K562 (cell line): ENCODE measurements around the gene PI4KA. TPM values are rescaled to one million over a fixed set of nuclear protein-coding genes. Genes with fewer than 3 reads are reported as not detected.

Source experiments
- AFF1 ChIP-seq, 2 experiments: fragments of 450-650 bp; IDR thresholded peaks; 2 replicates each; pipeline ENCODE4 v1.6.1; 2018; ENCODE audit warnings: mild to moderate bottlenecking in 2 of 2, low read depth in 1 of 2; ENCODE audit not compliant: partially characterized antibody in 2 of 2
- CBX1 ChIP-seq: sonication (generic); IDR thresholded peaks from 2 replicates; pipeline ENCODE4 v1.6.1; 2016; ENCODE audit warnings: antibody characterized with exemption, low read depth, mild to moderate bottlenecking
- DNMT1 ChIP-seq: fragments of 450-650 bp; IDR thresholded peaks from 2 replicates; pipeline ENCODE4 v1.6.1; 2016; ENCODE audit warnings: antibody characterized with exemption, mild to moderate bottlenecking
- E2F6 ChIP-seq, 2 experiments: IDR thresholded peaks; 2 replicates each; pipeline ENCODE4 v1.6.1; 2011; ENCODE audit warnings: borderline replicate concordance in 1 of 2, control low read depth in 1 of 2, low read depth in 1 of 2, low read length in 1 of 2, mild to moderate bottlenecking in 1 of 2, mixed read lengths in 1 of 2, moderate library complexity in 1 of 2; ENCODE audit not compliant: insufficient read depth in 1 of 2, insufficient read length in 1 of 2, poor library complexity in 1 of 2, severe bottlenecking in 1 of 2; ENCODE audit errors: extremely low read depth in 1 of 2
- ETS2 ChIP-seq: IDR thresholded peaks from 2 replicates; pipeline ENCODE4 v1.6.1; 2016; ENCODE audit warnings: borderline replicate concordance, missing genetic modification characterization, mild to moderate bottlenecking, moderate library complexity, missing compliant biosample characterization; ENCODE audit not compliant: poor library complexity, severe bottlenecking
- EZH2 ChIP-seq: IDR thresholded peaks from 2 replicates; pipeline ENCODE4 v1.6.1; 2012; ENCODE audit warnings: low read depth, mild to moderate bottlenecking, inconsistent platforms, low read length, borderline replicate concordance
- HMGN3 ChIP-seq: IDR thresholded peaks from 2 replicates; pipeline ENCODE4 v1.6.1; 2011; ENCODE audit warnings: borderline replicate concordance, low read depth, mild to moderate bottlenecking, mixed read lengths, low read length; ENCODE audit not compliant: insufficient read length; ENCODE audit errors: extremely low read depth
- JUN ChIP-seq, 2 experiments: sonication (generic) in 1 of 2; formaldehyde crosslinking in 1 of 2; IDR thresholded peaks; 2 replicates each; pipeline versions ENCODE4 v1.6.1 to v1.8.0; 2012 to 2022; ENCODE audit warnings: borderline replicate concordance in 2 of 2, mild to moderate bottlenecking in 2 of 2, improper control_type of control experiment in 1 of 2, low read depth in 1 of 2, low read length in 1 of 2, missing genetic modification reagents in 1 of 2
- KDM2B ChIP-seq: fragments of 250-450 bp; sonication (Bioruptor Pico); IDR thresholded peaks from 2 replicates; pipeline ENCODE4 v1.8.0; 2021; ENCODE audit warnings: mild to moderate bottlenecking, moderate library complexity
- LEF1 ChIP-seq: fragments of 450-650 bp; IDR thresholded peaks from 2 replicates; pipeline ENCODE4 v1.6.1; 2016; ENCODE audit warnings: mild to moderate bottlenecking
- MEIS2 ChIP-seq: fragments of 450-650 bp; IDR thresholded peaks from 2 replicates; pipeline ENCODE4 v1.6.1; 2014; ENCODE audit warnings: mild to moderate bottlenecking; ENCODE audit not compliant: partially characterized antibody
- NONO ChIP-seq, 2 experiments: fragments of 200-400 bp in 1 of 2; fragments of 450-650 bp in 1 of 2; formaldehyde crosslinking in 1 of 2; IDR thresholded peaks; 2 replicates each; pipeline ENCODE4 v1.6.1; 2017; ENCODE audit warnings: low read depth in 2 of 2, mild to moderate bottlenecking in 2 of 2, moderate library complexity in 2 of 2, low read length in 1 of 2
- PPARD ChIP-seq: fragments of 250-450 bp; sonication (Bioruptor Pico); IDR thresholded peaks from 2 replicates; pipeline ENCODE4 v1.8.0; 2022; ENCODE audit warnings: inconsistent platforms, mild to moderate bottlenecking, moderate library complexity
- SUPT5H ChIP-seq: fragments of 450-650 bp; IDR thresholded peaks from 2 replicates; pipeline ENCODE4 v1.6.1; 2016
- TRIM24 ChIP-seq, 2 experiments: fragments of 450-650 bp; IDR thresholded peaks; 2 replicates each; pipeline ENCODE4 v1.6.1; 2016
- ZEB2 ChIP-seq: fragments of 450-650 bp; IDR thresholded peaks from 2 replicates; pipeline ENCODE4 v1.6.1; 2016
- ZNF121 ChIP-seq: sonication (generic); formaldehyde crosslinking; conservative IDR thresholded peaks from 2 replicates; pipeline ENCODE4 v1.8.0; 2022; ENCODE audit warnings: missing genetic modification reagents
- ZNF395 ChIP-seq: fragments of 200-800 bp; sonication (Bioruptor generic); IDR thresholded peaks from 2 replicates; pipeline ENCODE4 v1.6.1; 2017; ENCODE audit warnings: missing genetic modification characterization, missing compliant biosample characterization
- ZNF707 ChIP-seq: fragments of 250-450 bp; sonication (Bioruptor Pico); conservative IDR thresholded peaks from 2 replicates; pipeline ENCODE4 v1.8.0; 2022; ENCODE audit warnings: inconsistent platforms, mild to moderate bottlenecking, moderate library complexity
- ZNF76 ChIP-seq: fragments of 250-450 bp; sonication (Bioruptor Pico); IDR thresholded peaks from 2 replicates; pipeline ENCODE4 v1.4.0; 2020; ENCODE audit warnings: mild to moderate bottlenecking, moderate library complexity, borderline replicate concordance
- ZNF79 ChIP-seq: fragments of 250-450 bp; sonication (Bioruptor Pico); IDR thresholded peaks from 2 replicates; pipeline ENCODE4 v1.4.0; 2020; ENCODE audit warnings: low read depth, mild to moderate bottlenecking, moderate library complexity
- polyA plus RNA-seq, 8 experiments: library from polyadenylated mRNA; depleted of rRNA in 4 of 8; stranded (reverse) in 5 of 8; unstranded in 3 of 8; fragments of >200 nt; fragmentation: Nextera tagmentation in 2 of 8; fragmentation: Illumina TruSeq in 1 of 8; extraction: Ambion mirVana in 2 of 8; extraction: Trizol in 1 of 8; gene quantifications; 2 replicates each; pipeline versions ENCODE4 v1.2.1 to v1.2.3, GENCODE V29; 2011 to 2014; ENCODE audit warnings: inconsistent platforms in 1 of 8, missing spikeins in 1 of 8
- total RNA-seq, 7 experiments: library from RNA; depleted of rRNA in 6 of 7; stranded (reverse); fragments of >200 nt in 6 of 7; fragmentation: Illumina TruSeq in 2 of 7; extraction: Trizol in 2 of 7; gene quantifications; 2 replicates each; pipeline versions ENCODE4 v1.2.1 to v1.2.3, GENCODE V29; 2011 to 2021; ENCODE audit warnings: low replicate concordance in 1 of 7

The PI4KA gene
- total and polyA plus RNA-seq, 9 of the 15 experiments (the other 6 are each of a cell fraction or from before 2014, with no cell fraction given) = 7.3 to 187 (median 84.7) TPM

- TF ChIP-seq ETS2 (tag) = no peak
- peak in 1 of 2 experiments; percentile 40 for TF ChIP-seq AFF1 (IDR thresholded peaks at IDR 0.05; ENCODE audit: low read depth in 1 of 2, partially characterized antibody in 2 of 2)
- no peak for TF ChIP-seq E2F6 (IDR thresholded peaks at IDR 0.05; ENCODE audit: borderline replicate concordance in 1 of 2, extremely low read depth in 1 of 2, insufficient read depth in 1 of 2, insufficient read length in 1 of 2, low read depth in 1 of 2, low read length in 1 of 2, poor library complexity in 1 of 2, severe bottlenecking in 1 of 2)
- TF ChIP-seq ZNF79 (CRISPR knock-in tag) = no peak
- no peak for TF ChIP-seq LEF1
- TF ChIP-seq ZNF395 (CRISPR knock-in tag) = no peak
- TF ChIP-seq SUPT5H = no peak
- TF ChIP-seq PPARD (CRISPR knock-in tag) = no peak
- TF ChIP-seq JUN (IDR thresholded peaks at IDR 0.05; ENCODE audit: borderline replicate concordance, low read depth, low read length) = no peak
- no peak for TF ChIP-seq JUN (CRISPR knock-in tag; IDR thresholded peaks at IDR 0.05; ENCODE audit: borderline replicate concordance)
- no peak for TF ChIP-seq MEIS2
- TF ChIP-seq CBX1 = no peak
- no peak for TF ChIP-seq DNMT1
- no peak for TF ChIP-seq ZNF121 (CRISPR knock-in tag)
- TF ChIP-seq ZNF707 = no peak
- no peak for TF ChIP-seq KDM2B (CRISPR knock-in tag)
- TF ChIP-seq EZH2 = no peak
- TF ChIP-seq TRIM24 (IDR thresholded peaks at IDR 0.05) = peak in 1 of 2 experiments; percentile 42; a peak in 1 of 4 replicates
- no peak for TF ChIP-seq NONO (IDR thresholded peaks at IDR 0.05; ENCODE audit: low read depth in 2 of 2, low read length in 1 of 2)
- no peak for TF ChIP-seq HMGN3
- no peak for TF ChIP-seq ZNF76 (CRISPR knock-in tag)
- TF ChIP-seq ZEB2 = no peak
These were observed 200.0 kb downstream of the PI4KA start (continued) for GRCh38 chr22:20658433-20659222.
